Neural progenitor cell (in vitro differentiated cells): ENCODE data around the gene RBM28. TPM values are rescaled to one million over a fixed set of nuclear protein-coding genes. Genes with fewer than 3 reads are reported as not detected.

Experiments used
- DNase-seq: peaks from one replicate; pipeline ENCODE4 v3.0.0-alpha.2; 2016; ENCODE audit warnings: low spot score
- H2AFZ ChIP-seq: fragments of 200-600 bp; sonication (generic); replicated peaks from 2 replicates; pipeline ENCODE4 v1.6.1; 2016; ENCODE audit warnings: antibody characterized with exemption
- H3F3A ChIP-seq: fragments of 200-600 bp; sonication (generic); 2 replicates; pipeline ENCODE4 v1.6.1; 2016; ENCODE audit warnings: antibody characterized with exemption, low read depth
- H3K27ac ChIP-seq: fragments of 200-600 bp; sonication (generic); 2 replicates; pipeline ENCODE4 v1.5.1; 2016; ENCODE audit warnings: mild to moderate bottlenecking
- H3K27me3 ChIP-seq: fragments of 200-600 bp; sonication (generic); 2 replicates; pipeline ENCODE4 v1.6.1; 2016; ENCODE audit warnings: mild to moderate bottlenecking, moderate library complexity
- H3K36me3 ChIP-seq: fragments of 200-600 bp; sonication (generic); 2 replicates; pipeline ENCODE4 v1.5.1; 2016
- H3K4me1 ChIP-seq: fragments of 200-600 bp; sonication (generic); 2 replicates; pipeline ENCODE4 v1.6.1; 2016; ENCODE audit warnings: mixed run types
- H3K4me2 ChIP-seq: fragments of 200-600 bp; sonication (generic); 2 replicates; pipeline ENCODE4 v1.6.1; 2016
- H3K4me3 ChIP-seq: fragments of 200-600 bp; sonication (generic); 2 replicates; pipeline ENCODE4 v1.5.1; 2016
- H3K79me2 ChIP-seq: fragments of 200-600 bp; sonication (generic); 2 replicates; pipeline ENCODE4 v1.6.1; 2016; ENCODE audit warnings: low read depth
- H3K9ac ChIP-seq: fragments of 200-600 bp; sonication (generic); 2 replicates; pipeline ENCODE4 v1.6.1; 2016
- H3K9me3 ChIP-seq: fragments of 200-600 bp; sonication (generic); 2 replicates; pipeline ENCODE4 v1.5.1; 2016; ENCODE audit warnings: low read depth
- H4K20me1 ChIP-seq: fragments of 200-600 bp; sonication (generic); 2 replicates; pipeline ENCODE4 v1.6.1; 2016; ENCODE audit warnings: low read depth
- H3K27ac Mint-ChIP-seq: 3 replicates; pipeline ENCODE4 v1.8.0; 2021; ENCODE audit warnings: mixed read lengths
- H3K27me3 Mint-ChIP-seq: 2 replicates; pipeline ENCODE4 v1.8.0; 2022; ENCODE audit warnings: low read depth, mild to moderate bottlenecking, inconsistent platforms, moderate library complexity, mixed read lengths; ENCODE audit not compliant: insufficient read depth
- H3K36me3 Mint-ChIP-seq: 3 replicates; pipeline ENCODE4 v1.8.0; 2021; ENCODE audit warnings: mixed read lengths
- H3K4me1 Mint-ChIP-seq: 3 replicates; pipeline ENCODE4 v1.8.0; 2021; ENCODE audit warnings: mixed read lengths
- H3K4me3 Mint-ChIP-seq: 3 replicates; pipeline ENCODE4 v1.8.0; 2021; ENCODE audit warnings: mild to moderate bottlenecking, moderate library complexity, mixed read lengths
- H3K9me3 Mint-ChIP-seq: 3 replicates; pipeline ENCODE4 v1.8.0; 2020; ENCODE audit warnings: mixed read lengths
- CTCF ChIP-seq: fragments of 200-600 bp; sonication (generic); IDR thresholded peaks from 2 replicates; pipeline ENCODE4 v1.5.1; 2017; ENCODE audit warnings: antibody characterized with exemption, mild to moderate bottlenecking
- EZH2 ChIP-seq: fragments of 200-600 bp; sonication (generic); IDR thresholded peaks from 2 replicates; pipeline ENCODE4 v1.6.1; 2017; ENCODE audit warnings: antibody characterized with exemption, mild to moderate bottlenecking, moderate library complexity
- EZH2phosphoT487 ChIP-seq: fragments of 200-600 bp; sonication (generic); IDR thresholded peaks from 2 replicates; pipeline ENCODE4 v1.6.1; 2017; ENCODE audit warnings: antibody characterized with exemption
- total RNA-seq: library from RNA; depleted of rRNA; stranded (reverse); fragments of >200 nt; gene quantifications from 2 replicates; pipeline ENCODE4 v1.2.3, GENCODE V29; 2015; ENCODE audit warnings: low replicate concordance

Gene RBM28
- total RNA-seq, 1 donor from 2014 or later: 33.5 TPM

GRCh38 chr7:128265156-128265905, 78.4 kb downstream of the RBM28 start:
- Mint-ChIP-seq H3K4me3 (no peak overlapping the region), H3K27ac (no peak overlapping the region), H3K4me1 (peaks cover 34% of the 10 kb centered on the region), H3K9me3 (no peaks in the 10 kb centered on the region), H3K27me3 (peaks cover 11% of the 10 kb centered on the region), H3K36me3 (peaks cover 2% of the 10 kb centered on the region)
- no peak for DNase-seq
- H3K9me3 ChIP-seq: no peaks in the 10 kb centered on the region
- no peak overlapping the region for H3K4me3 ChIP-seq
- no peaks in the 10 kb centered on the region for H3K79me2 ChIP-seq
- no peak overlapping the region for H3K4me2 ChIP-seq
- H3K27me3 ChIP-seq: no peaks in the 10 kb centered on the region
- TF ChIP-seq EZH2phosphoT487: no peak
- no peak for TF ChIP-seq EZH2
- no peak overlapping the region for H3K27ac ChIP-seq
- H4K20me1 ChIP-seq: no peaks in the 10 kb centered on the region
- no peak overlapping the region for H3K9ac ChIP-seq
- H2AFZ ChIP-seq: no peak overlapping the region
- no peaks in the 10 kb centered on the region for H3K36me3 ChIP-seq
- H3F3A ChIP-seq: peaks cover 26% of the 10 kb centered on the region
- H3K4me1 ChIP-seq: peaks cover 21% of the 10 kb centered on the region

GRCh38 chr7:128264477-128264876, 79.2 kb downstream of the RBM28 start:
- H3K27ac Mint-ChIP-seq: no peak overlapping the region
- no peak for TF ChIP-seq EZH2phosphoT487
- TF ChIP-seq EZH2: no peak
- TF ChIP-seq CTCF: no peak
- no peaks in the 10 kb centered on the region for H3K36me3 Mint-ChIP-seq
- H3K27ac ChIP-seq: no peak overlapping the region
- H3K4me3 ChIP-seq: no peak overlapping the region
- DNase-seq: no peak
- no peaks in the 10 kb centered on the region for H3K36me3 ChIP-seq
- H2AFZ ChIP-seq: no peak overlapping the region
- peaks cover 23% of the 10 kb centered on the region for H3K4me1 ChIP-seq
- H3K4me1 Mint-ChIP-seq: peaks cover 35% of the 10 kb centered on the region
- H3K9me3 Mint-ChIP-seq: no peaks in the 10 kb centered on the region
- H3K27me3 Mint-ChIP-seq: peaks cover 7% of the 10 kb centered on the region
- no peaks in the 10 kb centered on the region for H4K20me1 ChIP-seq
- H3F3A ChIP-seq: peaks cover 26% of the 10 kb centered on the region
- no peaks in the 10 kb centered on the region for H3K27me3 ChIP-seq
- no peaks in the 10 kb centered on the region for H3K79me2 ChIP-seq
- no peaks in the 10 kb centered on the region for H3K9me3 ChIP-seq
- no peak overlapping the region for H3K4me2 ChIP-seq
- no peak overlapping the region for H3K4me3 Mint-ChIP-seq
- no peak overlapping the region for H3K9ac ChIP-seq

GRCh38 chr7:128263420-128263819, 80.3 kb downstream of the RBM28 start:
- Histone ChIP-seq H3F3A (peaks cover 23% of the 10 kb centered on the region), H3K4me2 (no peak overlapping the region), H2AFZ (no peak overlapping the region), H3K27me3 (no peaks in the 10 kb centered on the region), H3K27ac (no peak overlapping the region), H3K4me3 (no peak overlapping the region), H3K4me1 (peaks cover 25% of the 10 kb centered on the region), H3K9ac (no peak overlapping the region), H3K36me3 (no peaks in the 10 kb centered on the region), H4K20me1 (no peaks in the 10 kb centered on the region), H3K9me3 (no peaks in the 10 kb centered on the region), H3K79me2 (no peaks in the 10 kb centered on the region)
- Mint-ChIP-seq H3K27me3 (peaks cover 7% of the 10 kb centered on the region), H3K9me3 (no peaks in the 10 kb centered on the region), H3K36me3 (no peaks in the 10 kb centered on the region), H3K4me3 (no peak overlapping the region), H3K4me1 (peaks cover 34% of the 10 kb centered on the region), H3K27ac (no peak overlapping the region)
- TF ChIP-seq EZH2 (no peak), CTCF (no peak), EZH2phosphoT487 (no peak)
- no peak for DNase-seq
